Mesothelial cell of epicardium (in vitro differentiated cells): Measurements from ENCODE around the gene WNK4. TPM values are rescaled to one million over a fixed set of nuclear protein-coding genes. Genes with fewer than 3 reads are reported as not detected.
A peak's percentile ranks its signal among the peaks of the same experiment; 100 is the strongest.

Source experiments
- DNase-seq, 2 experiments: peaks; one replicate each; pipeline ENCODE4 v3.0.0; 2021; ENCODE audit warnings: low spot score in 2 of 2; ENCODE audit not compliant: unreplicated experiment in 2 of 2
- H3K27ac Mint-ChIP-seq: 2 replicates; pipeline ENCODE4 v1.8.0; 2021; ENCODE audit warnings: mixed read lengths
- H3K27me3 Mint-ChIP-seq: 2 replicates; pipeline ENCODE4 v1.8.0; 2021; ENCODE audit warnings: low read depth, mixed read lengths
- H3K36me3 Mint-ChIP-seq: 2 replicates; pipeline ENCODE4 v1.8.0; 2021; ENCODE audit warnings: mixed read lengths
- H3K4me1 Mint-ChIP-seq: 2 replicates; pipeline ENCODE4 v1.8.0; 2021; ENCODE audit warnings: mixed read lengths
- H3K4me3 Mint-ChIP-seq: 2 replicates; pipeline ENCODE4 v1.8.0; 2021; ENCODE audit warnings: mild to moderate bottlenecking, moderate library complexity, mixed read lengths
- H3K9me3 Mint-ChIP-seq: 2 replicates; pipeline ENCODE4 v1.8.0; 2021; ENCODE audit warnings: mixed read lengths
- CTCF ChIP-seq: fragments of 200-600 bp; sonication (generic); IDR thresholded peaks from one replicate; pipeline ENCODE4 v1.5.0; 2021; ENCODE audit warnings: antibody characterized with exemption; ENCODE audit not compliant: unreplicated experiment
- microRNA-seq: library from miRNA; unstranded; fragments of <30 nt; microRNA quantifications from one replicate; pipeline ENCODE4 v1.2.0, GENCODE V29; 2021; ENCODE audit warnings: inconsistent platforms, mixed read lengths
- total RNA-seq: library from RNA; stranded (reverse); gene quantifications from 3 replicates; pipeline ENCODE4 v1.2.1, GENCODE V29; 2021

Gene WNK4
- total RNA-seq, 1 donor from 2014 or later = 1.7 TPM

GRCh38 chr17:42843358-42843934 lies 63.0 kb downstream of the WNK4 start:
- H3K27me3 Mint-ChIP-seq = no peaks in the 10 kb centered on the region
- DNase-seq = no peak
- TF ChIP-seq CTCF = peak; percentile 59
- no peaks in the 10 kb centered on the region for H3K9me3 Mint-ChIP-seq
- H3K4me3 Mint-ChIP-seq = no peak overlapping the region
- peaks cover 17% of the 10 kb centered on the region for H3K36me3 Mint-ChIP-seq
- H3K4me1 Mint-ChIP-seq = no peaks in the 10 kb centered on the region
- no peak overlapping the region for H3K27ac Mint-ChIP-seq

- Mint-ChIP-seq H3K9me3 (no peaks in the 10 kb centered on the region), H3K27ac (no peak within 1 kb of the TSS), H3K4me3 (no peak within 1 kb of the TSS), H3K27me3 (no peaks in the 10 kb centered on the region), H3K36me3 (peaks cover 10% of the 10 kb centered on the region), H3K4me1 (no peaks in the 10 kb centered on the region)
- no peak for TF ChIP-seq CTCF
- DNase-seq = no peak
Measured at GRCh38 chr17:42844271-42844670, 63.9 kb downstream of the WNK4 start, which contains the start of gene AOC2. Gene AOC2, plus strand, starts transcription at chr17:42844580. Its CDS starts 47 bp downstream, at chr17:42844627.

GRCh38 chr17:42844761-42845555 lies 64.5 kb downstream of the WNK4 start:
- DNase-seq = no peak
- Mint-ChIP-seq H3K36me3 (peaks cover 7% of the 10 kb centered on the region), H3K27me3 (peaks cover under 1% of the 10 kb centered on the region), H3K4me1 (no peaks in the 10 kb centered on the region), H3K4me3 (no peak overlapping the region), H3K27ac (no peak overlapping the region), H3K9me3 (no peaks in the 10 kb centered on the region)
- TF ChIP-seq CTCF = no peak

- H3K27me3 Mint-ChIP-seq = peaks cover 4% of the 10 kb centered on the region
- H3K4me1 Mint-ChIP-seq = no peaks in the 10 kb centered on the region
- peaks cover 7% of the 10 kb centered on the region for H3K36me3 Mint-ChIP-seq
- H3K27ac Mint-ChIP-seq = no peak overlapping the region
- H3K4me3 Mint-ChIP-seq = no peak overlapping the region
- TF ChIP-seq CTCF = no peak
- H3K9me3 Mint-ChIP-seq = no peaks in the 10 kb centered on the region
- no peak for DNase-seq
Measured at GRCh38 chr17:42845556-42845917, 65.1 kb downstream of the WNK4 start.

GRCh38 chr17:42845918-42846593 lies 65.6 kb downstream of the WNK4 start:
- Mint-ChIP-seq H3K9me3 (no peaks in the 10 kb centered on the region), H3K4me3 (no peak overlapping the region), H3K27me3 (peaks cover 4% of the 10 kb centered on the region), H3K36me3 (peaks cover 7% of the 10 kb centered on the region), H3K27ac (no peak overlapping the region), H3K4me1 (no peaks in the 10 kb centered on the region)
- no peak for DNase-seq
- TF ChIP-seq CTCF = no peak

Small RNA genes within 50 kb of the gene (microRNA-seq; reads per million reads assigned to microRNA genes)
- gene MIR6781 = not detected

Other genes with a start within 250 kb of the WNK4 start
- gene NAGLU, start 244.4 kb upstream of the WNK4 start, total RNA-seq = 31.0 to 31.9 TPM (median 31.5 TPM) in 3 replicates
- 1.6 to 3.0 TPM (median 2.2 TPM) in 3 replicates for gene HSD17B1, start 227.7 kb upstream of the WNK4 start, total RNA-seq
- gene COASY, start 218.5 kb upstream of the WNK4 start, total RNA-seq = 60.7 to 62.0 TPM (median 61.4 TPM) in 3 replicates
- gene MLX, start 213.5 kb upstream of the WNK4 start, total RNA-seq = 26.1 to 27.8 TPM (median 27.0 TPM) in 3 replicates
- gene PSMC3IP, start 202.9 kb upstream of the WNK4 start, total RNA-seq = 8.3 to 9.8 TPM (median 9.7 TPM) in 3 replicates
- gene RETREG3, start 171.2 kb upstream of the WNK4 start, total RNA-seq = 77.7 to 79.1 TPM (median 77.8 TPM) in 3 replicates
- 35.0 to 42.9 TPM (median 38.4 TPM) in 3 replicates for gene TUBG1, start 170.9 kb upstream of the WNK4 start, total RNA-seq
- 30.6 to 33.7 TPM (median 33.4 TPM) in 3 replicates for gene TUBG2, start 121.3 kb upstream of the WNK4 start, total RNA-seq
- 35.9 to 38.2 TPM (median 37.8 TPM) in 3 replicates for gene PLEKHH3, start 103.6 kb upstream of the WNK4 start, total RNA-seq
- gene CCR10, start 98.8 kb upstream of the WNK4 start, total RNA-seq = 2.0 to 2.3 TPM (median 2.1 TPM) in 3 replicates
- 20.5 to 23.1 TPM (median 20.9 TPM) in 3 replicates for gene CNTNAP1, start 98.1 kb upstream of the WNK4 start, total RNA-seq
- 38.4 to 45.1 TPM (median 42.5 TPM) in 3 replicates for gene EZH1, start 35.6 kb upstream of the WNK4 start, total RNA-seq
- gene RAMP2, start 19.4 kb upstream of the WNK4 start, total RNA-seq = 19.5 to 22.3 TPM (median 21.6 TPM) in 3 replicates
- 59.4 to 65.0 TPM (median 64.9 TPM) in 3 replicates for gene VPS25, start 7.2 kb upstream of the WNK4 start, total RNA-seq
- gene COA3, start 18.1 kb downstream of the WNK4 start, total RNA-seq = 52.4 to 57.4 TPM (median 54.3 TPM) in 3 replicates
- gene CNTD1, start 18.3 kb downstream of the WNK4 start, total RNA-seq = 0.09 to 0.14 TPM in 2 of 3 replicates, not detected in the other
- 54.5 to 55.8 TPM (median 55.2 TPM) in 3 replicates for gene BECN1, start 43.7 kb downstream of the WNK4 start, total RNA-seq
- 88.7 to 92.8 TPM (median 92.0 TPM) in 3 replicates for gene PSME3, start 52.8 kb downstream of the WNK4 start, total RNA-seq
- gene AOC2, start 64.0 kb downstream of the WNK4 start, total RNA-seq = 3.0 to 3.8 TPM (median 3.4 TPM) in 3 replicates
- 1.5 to 2.3 TPM (median 1.9 TPM) in 3 replicates for gene AOC3, start 70.6 kb downstream of the WNK4 start, total RNA-seq
- gene G6PC1, start 120.2 kb downstream of the WNK4 start, total RNA-seq = not detected in 3 replicates
- 58.6 to 66.0 TPM (median 59.1 TPM) in 3 replicates for gene AARSD1, start 183.8 kb downstream of the WNK4 start, total RNA-seq
- 1.5 to 2.0 TPM (median 1.6 TPM) in 3 replicates for gene PTGES3L, start 199.5 kb downstream of the WNK4 start, total RNA-seq
- gene RUNDC1, start 200.0 kb downstream of the WNK4 start, total RNA-seq = 13.1 to 13.9 TPM (median 13.2 TPM) in 3 replicates
- gene RPL27, start 217.8 kb downstream of the WNK4 start, total RNA-seq = 1,019 to 1,067 TPM (median 1,060 TPM) in 3 replicates
- gene IFI35, start 226.2 kb downstream of the WNK4 start, total RNA-seq = 5.6 to 6.3 TPM (median 5.9 TPM) in 3 replicates
- 211 to 222 TPM (median 211 TPM) in 3 replicates for gene VAT1, start 241.8 kb downstream of the WNK4 start, total RNA-seq
- 7.6 to 8.7 TPM (median 8.7 TPM) in 3 replicates for gene RND2, start 244.6 kb downstream of the WNK4 start, total RNA-seq